Hepatocyte (in vitro differentiated cells): ENCODE measurements around the gene ITM2B. TPM values are rescaled to one million over a fixed set of nuclear protein-coding genes. Genes with fewer than 3 reads are reported as not detected.

Source experiments
- DNase-seq: peaks from one replicate; pipeline ENCODE4 v3.0.0-alpha.2; 2016; ENCODE audit warnings: low spot score
- H2AFZ ChIP-seq: fragments of 200-600 bp; sonication (generic); 2 replicates; pipeline ENCODE4 v1.6.0; 2016; ENCODE audit warnings: antibody characterized with exemption, mild to moderate bottlenecking
- H3K27ac ChIP-seq: fragments of 200-600 bp; sonication (generic); 2 replicates; pipeline ENCODE4 v1.5.1; 2016; ENCODE audit warnings: mild to moderate bottlenecking
- H3K27me3 ChIP-seq: fragments of 200-600 bp; sonication (generic); 2 replicates; pipeline ENCODE4 v1.6.1; 2016
- H3K36me3 ChIP-seq: fragments of 200-600 bp; sonication (generic); replicated peaks from 2 replicates; pipeline ENCODE4 v1.5.1; 2016; ENCODE audit warnings: low read depth; ENCODE audit not compliant: insufficient read depth
- H3K4me1 ChIP-seq: fragments of 200-600 bp; sonication (generic); 2 replicates; pipeline ENCODE4 v1.5.1; 2016; ENCODE audit warnings: mild to moderate bottlenecking, moderate library complexity; ENCODE audit not compliant: insufficient read depth
- H3K4me2 ChIP-seq: fragments of 200-600 bp; sonication (generic); 2 replicates; pipeline ENCODE4 v1.6.0; 2016
- H3K4me3 ChIP-seq: fragments of 200-600 bp; sonication (generic); 2 replicates; pipeline ENCODE4 v1.5.1; 2016; ENCODE audit warnings: mild to moderate bottlenecking
- H3K79me2 ChIP-seq: fragments of 200-600 bp; sonication (generic); 2 replicates; pipeline ENCODE4 v1.6.0; 2017; ENCODE audit warnings: mild to moderate bottlenecking
- H3K9me2 ChIP-seq: fragments of 200-600 bp; sonication (generic); replicated peaks from 2 replicates; pipeline ENCODE4 v1.6.0; 2017; ENCODE audit warnings: mild to moderate bottlenecking; ENCODE audit not compliant: insufficient read depth
- H3K9me3 ChIP-seq: fragments of 200-600 bp; sonication (generic); 2 replicates; pipeline ENCODE4 v1.5.1; 2016; ENCODE audit warnings: low read depth, mild to moderate bottlenecking
- H4K20me1 ChIP-seq: fragments of 200-600 bp; sonication (generic); 2 replicates; pipeline ENCODE4 v1.6.0; 2016; ENCODE audit warnings: mild to moderate bottlenecking; ENCODE audit not compliant: insufficient read depth, poor library complexity, severe bottlenecking
- EZH2 ChIP-seq: fragments of 200-600 bp; sonication (generic); IDR thresholded peaks from 2 replicates; pipeline ENCODE4 v1.6.1; 2016; ENCODE audit warnings: antibody characterized with exemption, mild to moderate bottlenecking, borderline replicate concordance
- EZH2phosphoT487 ChIP-seq: fragments of 200-600 bp; sonication (generic); IDR thresholded peaks from one replicate; pipeline ENCODE4 v1.6.1; 2018; ENCODE audit warnings: antibody characterized with exemption, mild to moderate bottlenecking, low read depth, moderate library complexity; ENCODE audit not compliant: unreplicated experiment, severe bottlenecking
- WGBS: methylation state at CpG from one replicate; pipeline ENCODE4 v1.1.6; 2016; ENCODE audit warnings: low lambda C conversion rate; ENCODE audit errors: missing lambda C conversion rate; 5-methylcytosine and 5-hydroxymethylcytosine counted together
- polyA plus RNA-seq: library from polyadenylated mRNA; unstranded; fragments of >200 nt; fragmentation: Nextera tagmentation; extraction: Ambion mirVana; gene quantifications from 2 replicates; pipeline ENCODE4 v1.2.1, GENCODE V29; 2016
- total RNA-seq: library from RNA; depleted of rRNA; stranded (reverse); fragments of >200 nt; gene quantifications from 2 replicates; pipeline ENCODE4 v1.2.3, GENCODE V29; 2014
- TF ChIP-seq, protein P1 (sequence below): fragments of 200-600 bp; sonication (generic); IDR thresholded peaks from 2 replicates; pipeline ENCODE4 v1.5.1; 2016; ENCODE audit warnings: antibody characterized with exemption, mild to moderate bottlenecking; ENCODE audit not compliant: poor library complexity

The ITM2B gene
- total and polyA plus RNA-seq, 2 experiments from 2014 or later, result 449 to 588 TPM

DNA sequence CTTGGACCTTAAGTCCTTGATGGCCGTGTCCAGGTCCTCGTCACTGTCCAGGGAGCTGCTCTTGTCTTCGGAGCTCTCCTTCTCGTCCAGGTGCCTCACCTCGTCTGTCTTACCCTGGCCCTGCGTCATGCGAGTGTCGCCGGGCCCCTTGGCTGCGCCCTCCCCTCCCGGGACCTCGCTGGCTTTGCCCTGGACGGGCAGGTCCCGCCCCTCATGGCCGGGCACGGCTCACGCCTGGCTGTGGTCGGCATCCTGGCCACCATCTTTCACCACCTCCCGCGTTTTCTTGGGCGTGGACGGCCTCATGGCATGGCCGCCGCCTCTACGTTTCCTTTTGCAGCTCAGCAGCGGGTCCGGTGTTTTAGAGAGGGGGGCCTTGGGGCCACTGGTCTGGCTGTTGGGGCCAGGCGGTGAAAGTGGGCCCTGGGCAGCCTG, 85.4 kb downstream of the ITM2B start:
- Histone ChIP-seq H3K79me2 (peaks cover 31% of the 10 kb centered on the region), H3K9me3 (no peaks in the 10 kb centered on the region), H3K4me3 (no peak overlapping the region), H4K20me1 (no peaks in the 10 kb centered on the region), H3K27me3 (no peaks in the 10 kb centered on the region), H3K4me2 (no peak overlapping the region), H3K4me1 (no peaks in the 10 kb centered on the region), H3K27ac (no peak overlapping the region), H3K36me3 (no peaks in the 10 kb centered on the region), H2AFZ (no peak overlapping the region), H3K9me2 (no peaks in the 10 kb centered on the region)
- 98% methylated on average over 20 of the region's 28 CpGs for WGBS
- no peak for TF ChIP-seq EZH2phosphoT487
- TF ChIP-seq, protein P1, sequence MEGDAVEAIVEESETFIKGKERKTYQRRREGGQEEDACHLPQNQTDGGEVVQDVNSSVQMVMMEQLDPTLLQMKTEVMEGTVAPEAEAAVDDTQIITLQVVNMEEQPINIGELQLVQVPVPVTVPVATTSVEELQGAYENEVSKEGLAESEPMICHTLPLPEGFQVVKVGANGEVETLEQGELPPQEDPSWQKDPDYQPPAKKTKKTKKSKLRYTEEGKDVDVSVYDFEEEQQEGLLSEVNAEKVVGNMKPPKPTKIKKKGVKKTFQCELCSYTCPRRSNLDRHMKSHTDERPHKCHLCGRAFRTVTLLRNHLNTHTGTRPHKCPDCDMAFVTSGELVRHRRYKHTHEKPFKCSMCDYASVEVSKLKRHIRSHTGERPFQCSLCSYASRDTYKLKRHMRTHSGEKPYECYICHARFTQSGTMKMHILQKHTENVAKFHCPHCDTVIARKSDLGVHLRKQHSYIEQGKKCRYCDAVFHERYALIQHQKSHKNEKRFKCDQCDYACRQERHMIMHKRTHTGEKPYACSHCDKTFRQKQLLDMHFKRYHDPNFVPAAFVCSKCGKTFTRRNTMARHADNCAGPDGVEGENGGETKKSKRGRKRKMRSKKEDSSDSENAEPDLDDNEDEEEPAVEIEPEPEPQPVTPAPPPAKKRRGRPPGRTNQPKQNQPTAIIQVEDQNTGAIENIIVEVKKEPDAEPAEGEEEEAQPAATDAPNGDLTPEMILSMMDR, result no peak
- TF ChIP-seq EZH2, result no peak
- no peak for DNase-seq

DNA sequence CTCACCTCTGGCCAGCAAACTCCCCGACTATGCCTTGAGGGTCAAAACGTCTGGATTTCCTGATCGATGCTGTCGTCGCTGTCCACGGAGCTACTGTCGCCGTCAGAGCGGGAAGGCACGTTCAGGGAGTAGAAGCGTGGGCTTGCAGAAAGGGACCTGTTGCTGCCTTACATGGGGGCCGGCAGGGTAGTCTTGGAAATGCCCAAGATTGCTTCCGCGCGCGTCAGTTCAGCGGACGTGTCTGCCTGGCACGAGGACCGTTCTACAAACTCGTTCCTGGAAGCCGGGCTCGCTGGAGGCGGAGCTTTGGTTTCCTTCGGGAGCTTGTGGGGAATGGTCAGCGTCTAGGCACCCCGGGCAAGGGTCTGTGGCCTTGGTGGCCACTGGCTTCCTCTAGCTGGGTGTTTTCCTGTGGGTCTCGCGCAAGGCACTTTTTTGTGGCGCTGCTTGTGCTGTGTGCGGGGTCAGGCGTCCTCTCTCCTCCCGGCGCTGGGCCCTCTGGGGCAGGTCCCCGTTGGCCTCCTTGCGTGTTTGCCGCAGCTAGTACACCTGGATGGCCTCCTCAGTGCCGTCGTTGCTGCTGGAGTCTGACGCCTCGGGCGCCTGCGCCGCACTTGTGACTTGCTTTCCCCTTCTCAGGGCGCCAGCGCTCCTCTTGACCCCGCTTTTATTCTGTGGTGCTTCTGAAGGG, 86.0 kb downstream of the ITM2B start:
- H3K4me2 ChIP-seq, result no peak overlapping the region
- DNase-seq, result no peak
- H3K4me3 ChIP-seq, result no peak overlapping the region
- WGBS, result 99% methylated on average over 44 of the region's 47 CpGs
- H3K79me2 ChIP-seq, result peaks cover 29% of the 10 kb centered on the region
- no peaks in the 10 kb centered on the region for H3K27me3 ChIP-seq
- no peak overlapping the region for H3K27ac ChIP-seq
- TF ChIP-seq, protein P1, result no peak
- TF ChIP-seq EZH2 (no peak), EZH2phosphoT487 (no peak)
- H2AFZ ChIP-seq, result no peak overlapping the region
- no peaks in the 10 kb centered on the region for H4K20me1 ChIP-seq
- no peaks in the 10 kb centered on the region for H3K9me3 ChIP-seq
- H3K36me3 ChIP-seq, result no peaks in the 10 kb centered on the region
- H3K9me2 ChIP-seq, result no peaks in the 10 kb centered on the region
- H3K4me1 ChIP-seq, result no peaks in the 10 kb centered on the region

Other genes with a start within 250 kb of the ITM2B start
- 56.9 and 60.6 TPM in 2 replicates for gene SUCLA2, start 231.9 kb upstream of the ITM2B start, total RNA-seq
- gene SUCLA2, start 231.9 kb upstream of the ITM2B start, polyA plus RNA-seq, result 53.0 and 60.6 TPM in 2 replicates
- gene NUDT15, start 195.5 kb upstream of the ITM2B start, total RNA-seq, result 16.6 and 16.8 TPM in 2 replicates
- gene NUDT15, start 195.5 kb upstream of the ITM2B start, polyA plus RNA-seq, result 13.7 and 17.7 TPM in 2 replicates
- gene MED4, start 138.1 kb upstream of the ITM2B start, total RNA-seq, result 30.1 and 37.4 TPM in 2 replicates
- gene MED4, start 138.1 kb upstream of the ITM2B start, polyA plus RNA-seq, result 55.7 and 63.4 TPM in 2 replicates
- 41.0 and 45.1 TPM in 2 replicates for gene RB1, start 70.5 kb downstream of the ITM2B start, total RNA-seq
- gene RB1, start 70.5 kb downstream of the ITM2B start, polyA plus RNA-seq, result 17.5 and 18.2 TPM in 2 replicates
- gene LPAR6, start 179.9 kb downstream of the ITM2B start, total RNA-seq, result 22.8 and 25.4 TPM in 2 replicates
- gene LPAR6, start 179.9 kb downstream of the ITM2B start, polyA plus RNA-seq, result 7.2 and 8.2 TPM in 2 replicates